Activated CD4-positive, alpha-beta memory T cell treated with anti-CD3 and anti-CD28 coated beads, Interleukin-2, amount 10 ng/mL, durations not matched to agents 7 days and 5 days (primary cell): Measurements from ENCODE around the gene LAMB4. TPM values are rescaled to one million over a fixed set of nuclear protein-coding genes. Genes with fewer than 3 reads are reported as not detected.

Source experiments
- CTCF ChIA-PET: fragments of 350-600 bp; sonication (Branson Sonifier 250); formaldehyde crosslinking; loops from one replicate; lab custom pipeline; 2021; ENCODE audit warnings: antibody characterized with exemption, inconsistent platforms; lab: Charles Lee
- POLR2A ChIA-PET: fragments of 350-600 bp; sonication (Branson Sonifier 250); formaldehyde crosslinking; loops from one replicate; lab custom pipeline; 2021; ENCODE audit warnings: antibody characterized with exemption; lab: Charles Lee
- DNase-seq: peaks from one replicate; pipeline ENCODE4 v3.0.0-alpha.2; 2020
- H3K27ac Mint-ChIP-seq: one replicate; pipeline ENCODE4 v1.8.0; 2021; ENCODE audit warnings: mild to moderate bottlenecking, mixed read lengths
- H3K27me3 Mint-ChIP-seq: one replicate; pipeline ENCODE4 v1.8.0; 2021; ENCODE audit warnings: mixed read lengths
- H3K36me3 Mint-ChIP-seq: one replicate; pipeline ENCODE4 v1.8.0; 2021; ENCODE audit warnings: low read depth, mixed read lengths
- H3K4me1 Mint-ChIP-seq: one replicate; pipeline ENCODE4 v1.8.0; 2021; ENCODE audit warnings: mixed read lengths
- H3K4me3 Mint-ChIP-seq: one replicate; pipeline ENCODE4 v1.8.0; 2021; ENCODE audit warnings: mild to moderate bottlenecking, mixed read lengths
- H3K9me3 Mint-ChIP-seq: one replicate; pipeline ENCODE4 v1.8.0; 2021; ENCODE audit warnings: mixed read lengths
- total RNA-seq, 2 experiments: library from RNA; stranded (reverse); gene quantifications; one replicate each; pipeline ENCODE4 v1.2.3, GENCODE V29; 2021

The LAMB4 gene
- total RNA-seq, 2 experiments from 2014 or later: not detected

- H3K4me1 Mint-ChIP-seq: no peaks in the 10 kb centered on the region
- H3K27me3 Mint-ChIP-seq: peaks cover 17% of the 10 kb centered on the region
- POLR2A ChIA-PET: no interaction called here
- H3K27ac Mint-ChIP-seq: no peak overlapping the region
- DNase-seq: no peak
- CTCF ChIA-PET: no interaction called here
- no peak overlapping the region for H3K4me3 Mint-ChIP-seq
- H3K36me3 Mint-ChIP-seq: no peaks in the 10 kb centered on the region
- H3K9me3 Mint-ChIP-seq: no peaks in the 10 kb centered on the region
These were observed 26.9 kb upstream of the LAMB4 start for GRCh38 chr7:108156897-108157605.

- H3K27me3 Mint-ChIP-seq: peaks cover 24% of the 10 kb centered on the region
- H3K9me3 Mint-ChIP-seq: no peaks in the 10 kb centered on the region
- no peak overlapping the region for H3K4me3 Mint-ChIP-seq
- H3K36me3 Mint-ChIP-seq: no peaks in the 10 kb centered on the region
- ChIA-PET POLR2A (no interaction called here), CTCF (no interaction called here)
- H3K27ac Mint-ChIP-seq: no peak overlapping the region
- DNase-seq: no peak
- H3K4me1 Mint-ChIP-seq: no peaks in the 10 kb centered on the region
These were observed 22.0 kb upstream of the LAMB4 start for GRCh38 chr7:108152198-108152597.

GRCh38 chr7:108149908-108150307 is 19.7 kb upstream of the LAMB4 start:
- CTCF ChIA-PET: no interaction called here
- H3K9me3 Mint-ChIP-seq: no peaks in the 10 kb centered on the region
- no peaks in the 10 kb centered on the region for H3K4me1 Mint-ChIP-seq
- H3K27me3 Mint-ChIP-seq: peaks cover 30% of the 10 kb centered on the region
- H3K4me3 Mint-ChIP-seq: no peak overlapping the region
- no peak for DNase-seq
- no peak overlapping the region for H3K27ac Mint-ChIP-seq
- POLR2A ChIA-PET: no interaction called here
- H3K36me3 Mint-ChIP-seq: no peaks in the 10 kb centered on the region

- no peaks in the 10 kb centered on the region for H3K36me3 Mint-ChIP-seq
- no peak overlapping the region for H3K27ac Mint-ChIP-seq
- H3K27me3 Mint-ChIP-seq: peaks cover 30% of the 10 kb centered on the region
- ChIA-PET CTCF (no interaction called here), POLR2A (no interaction called here)
- H3K4me1 Mint-ChIP-seq: no peaks in the 10 kb centered on the region
- no peaks in the 10 kb centered on the region for H3K9me3 Mint-ChIP-seq
- DNase-seq: no peak
- no peak overlapping the region for H3K4me3 Mint-ChIP-seq
These were observed 19.0 kb upstream of the LAMB4 start for GRCh38 chr7:108149119-108149518.

- no peak for DNase-seq
- H3K27ac Mint-ChIP-seq: no peak overlapping the region
- H3K4me1 Mint-ChIP-seq: no peaks in the 10 kb centered on the region
- peaks cover 31% of the 10 kb centered on the region for H3K27me3 Mint-ChIP-seq
- ChIA-PET POLR2A (no interaction called here), CTCF (interaction anchor here (1.2 to 2.8 kb wide), 3 partner anchors 27 to 34 kb away, joined by 3 to 14 read pairs (median 7); no protein-coding TSS in a partner anchor)
- H3K36me3 Mint-ChIP-seq: no peaks in the 10 kb centered on the region
- H3K4me3 Mint-ChIP-seq: no peak overlapping the region
- no peaks in the 10 kb centered on the region for H3K9me3 Mint-ChIP-seq
These were observed 16.9 kb upstream of the LAMB4 start for GRCh38 chr7:108147031-108147563.

GRCh38 chr7:108146070-108146842 is 16.1 kb upstream of the LAMB4 start:
- no peaks in the 10 kb centered on the region for H3K9me3 Mint-ChIP-seq
- no peaks in the 10 kb centered on the region for H3K4me1 Mint-ChIP-seq
- CTCF ChIA-PET: interaction anchor here (0.5 to 2.8 kb wide), 14 partner anchors 10 to 403 kb away, joined by 3 to 14 read pairs (median 4); partner anchors contain the start of gene LAMB4
- peaks cover 32% of the 10 kb centered on the region for H3K27me3 Mint-ChIP-seq
- H3K27ac Mint-ChIP-seq: no peak overlapping the region
- POLR2A ChIA-PET: no interaction called here
- DNase-seq: peak; percentile 41
- H3K36me3 Mint-ChIP-seq: no peaks in the 10 kb centered on the region
- no peak overlapping the region for H3K4me3 Mint-ChIP-seq

- Mint-ChIP-seq H3K27ac (no peak overlapping the region), H3K27me3 (peaks cover 32% of the 10 kb centered on the region), H3K9me3 (no peaks in the 10 kb centered on the region), H3K36me3 (no peaks in the 10 kb centered on the region), H3K4me1 (no peaks in the 10 kb centered on the region), H3K4me3 (no peak overlapping the region)
- no peak for DNase-seq
- CTCF ChIA-PET: interaction anchor here (0.7 to 2.8 kb wide), 13 partner anchors 10 to 1066 kb away, joined by 3 to 14 read pairs (median 4); partner anchors contain the start of gene LAMB4
- POLR2A ChIA-PET: no interaction called here
These were observed 15.2 kb upstream of the LAMB4 start for GRCh38 chr7:108145401-108145800.

GRCh38 chr7:108144931-108145330 is 14.8 kb upstream of the LAMB4 start:
- H3K36me3 Mint-ChIP-seq: no peaks in the 10 kb centered on the region
- POLR2A ChIA-PET: no interaction called here
- no peak overlapping the region for H3K4me3 Mint-ChIP-seq
- CTCF ChIA-PET: interaction anchor here (0.7 to 2.8 kb wide), 4 partner anchors 9 to 1066 kb away, joined by 3 to 10 read pairs (median 7); partner anchors contain the start of gene LAMB4
- no peaks in the 10 kb centered on the region for H3K9me3 Mint-ChIP-seq
- DNase-seq: no peak
- H3K4me1 Mint-ChIP-seq: no peaks in the 10 kb centered on the region
- peaks cover 32% of the 10 kb centered on the region for H3K27me3 Mint-ChIP-seq
- no peak overlapping the region for H3K27ac Mint-ChIP-seq

GRCh38 chr7:108143658-108144420 is 13.7 kb upstream of the LAMB4 start:
- no peak overlapping the region for H3K27ac Mint-ChIP-seq
- POLR2A ChIA-PET: no interaction called here
- no peak for DNase-seq
- H3K4me3 Mint-ChIP-seq: no peak overlapping the region
- no peaks in the 10 kb centered on the region for H3K4me1 Mint-ChIP-seq
- no peaks in the 10 kb centered on the region for H3K36me3 Mint-ChIP-seq
- no peaks in the 10 kb centered on the region for H3K9me3 Mint-ChIP-seq
- CTCF ChIA-PET: interaction anchor here (0.7 kb wide), 1 partner anchor 694 kb away, joined by 3 read pairs; no protein-coding TSS in a partner anchor
- peaks cover 27% of the 10 kb centered on the region for H3K27me3 Mint-ChIP-seq

- Mint-ChIP-seq H3K9me3 (no peaks in the 10 kb centered on the region), H3K4me1 (no peaks in the 10 kb centered on the region), H3K4me3 (no peak overlapping the region), H3K27ac (no peak overlapping the region), H3K36me3 (no peaks in the 10 kb centered on the region), H3K27me3 (peaks cover 36% of the 10 kb centered on the region)
- no peak for DNase-seq
- POLR2A ChIA-PET: no interaction called here
- CTCF ChIA-PET: interaction anchor here (0.7 to 0.8 kb wide), 2 partner anchors 9 to 693 kb away, joined by 3 read pairs; no protein-coding TSS in a partner anchor
These were observed 12.6 kb upstream of the LAMB4 start for GRCh38 chr7:108142675-108143259.

- POLR2A ChIA-PET: no interaction called here
- Mint-ChIP-seq H3K4me3 (no peak overlapping the region), H3K27ac (no peak overlapping the region), H3K9me3 (no peaks in the 10 kb centered on the region), H3K36me3 (no peaks in the 10 kb centered on the region), H3K4me1 (no peaks in the 10 kb centered on the region), H3K27me3 (peaks cover 42% of the 10 kb centered on the region)
- CTCF ChIA-PET: interaction anchor here (0.8 kb wide), 1 partner anchor 9 kb away, joined by 3 read pairs; no protein-coding TSS in a partner anchor
- DNase-seq: no peak
These were observed 12.0 kb upstream of the LAMB4 start for GRCh38 chr7:108142180-108142579.

- no peak overlapping the region for H3K4me3 Mint-ChIP-seq
- ChIA-PET CTCF (no interaction called here), POLR2A (no interaction called here)
- no peaks in the 10 kb centered on the region for H3K9me3 Mint-ChIP-seq
- H3K4me1 Mint-ChIP-seq: peaks cover 5% of the 10 kb centered on the region
- H3K27me3 Mint-ChIP-seq: peaks cover 36% of the 10 kb centered on the region
- no peak for DNase-seq
- H3K36me3 Mint-ChIP-seq: no peaks in the 10 kb centered on the region
- H3K27ac Mint-ChIP-seq: no peak overlapping the region
These were observed 10.5 kb upstream of the LAMB4 start for GRCh38 chr7:108140671-108141070.
